ENCODE results near the gene HAO2.
"Not testable (repeated sequence)": the region's sequence is repeated elsewhere in the genome, so short reads cannot be mapped to it uniquely, and the experiment has no call there.

HAO2 gene

GRCh38 chr1:119375366-119375765, 6.8 kb downstream of the HAO2 start:
- H3K4me3 ChIP-seq: no peak overlapping the region
- TF ChIP-seq CTCF (IDR thresholded peaks at IDR 0.05): no peak
- H3K27ac ChIP-seq: no peak overlapping the region
- no peak for DNase-seq (ENCODE audit: low spot score)

DNA sequence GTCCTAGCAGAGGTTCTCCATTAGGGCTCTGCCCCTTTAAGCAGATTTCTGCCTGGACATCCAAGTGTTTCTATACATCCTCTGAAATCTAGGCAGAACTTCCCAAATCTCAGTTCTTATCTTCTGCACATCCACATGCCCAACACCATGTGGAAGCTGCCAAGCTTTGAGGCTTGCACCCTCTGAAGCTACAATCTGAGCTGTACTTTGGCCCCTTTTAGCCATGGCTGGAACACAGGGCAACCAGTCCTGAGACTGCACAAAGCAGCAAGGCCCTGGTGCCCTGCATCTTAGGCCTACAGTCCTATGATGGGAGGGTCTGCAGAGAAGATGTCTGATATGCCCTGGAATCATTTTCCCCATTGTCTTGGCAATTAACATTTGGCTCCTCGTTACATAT, 8.0 kb downstream of the HAO2 start:
- no peak for TF ChIP-seq CTCF (IDR thresholded peaks at IDR 0.05)
- DNase-seq (ENCODE audit: low spot score): no peak
- Histone ChIP-seq H3K27ac (no peak overlapping the region), H3K4me3 (no peak overlapping the region)

GRCh38 chr1:119377594-119377993, 9.0 kb downstream of the HAO2 start:
- H3K4me3 ChIP-seq; DNase-seq (ENCODE audit: low spot score); H3K27ac ChIP-seq: not testable (repeated sequence)

- Histone ChIP-seq H3K27ac (no peak overlapping the region), H3K4me3 (no peak overlapping the region)
- no peak for TF ChIP-seq CTCF (IDR thresholded peaks at IDR 0.05)
- no peak for DNase-seq (ENCODE audit: low spot score)
Observed at GRCh38 chr1:119379117-119379516, 10.5 kb downstream of the HAO2 start.

DNA sequence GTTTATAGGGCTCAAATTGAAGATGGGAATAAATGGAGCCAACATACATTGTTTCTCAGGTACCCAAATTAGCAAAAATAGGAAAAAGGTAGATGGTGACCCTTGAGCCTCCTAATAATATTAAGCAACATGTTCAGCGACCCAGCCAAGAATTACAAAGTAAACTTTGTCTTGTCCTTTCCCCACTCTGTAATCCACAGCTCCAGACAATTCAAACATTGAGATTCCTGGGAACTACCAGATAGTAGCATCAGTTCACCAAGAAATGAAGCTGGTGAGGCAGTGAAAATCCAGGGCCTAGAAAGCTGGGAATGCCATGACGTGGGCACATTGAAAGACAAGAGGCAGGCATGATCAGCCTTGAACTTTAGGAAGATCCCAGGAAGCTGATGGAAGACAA, 11.7 kb downstream of the HAO2 start:
- no peak for DNase-seq (ENCODE audit: low spot score)
- Histone ChIP-seq H3K27ac (no peak overlapping the region), H3K4me3 (no peak overlapping the region)
- TF ChIP-seq CTCF (IDR thresholded peaks at IDR 0.05): no peak

DNA sequence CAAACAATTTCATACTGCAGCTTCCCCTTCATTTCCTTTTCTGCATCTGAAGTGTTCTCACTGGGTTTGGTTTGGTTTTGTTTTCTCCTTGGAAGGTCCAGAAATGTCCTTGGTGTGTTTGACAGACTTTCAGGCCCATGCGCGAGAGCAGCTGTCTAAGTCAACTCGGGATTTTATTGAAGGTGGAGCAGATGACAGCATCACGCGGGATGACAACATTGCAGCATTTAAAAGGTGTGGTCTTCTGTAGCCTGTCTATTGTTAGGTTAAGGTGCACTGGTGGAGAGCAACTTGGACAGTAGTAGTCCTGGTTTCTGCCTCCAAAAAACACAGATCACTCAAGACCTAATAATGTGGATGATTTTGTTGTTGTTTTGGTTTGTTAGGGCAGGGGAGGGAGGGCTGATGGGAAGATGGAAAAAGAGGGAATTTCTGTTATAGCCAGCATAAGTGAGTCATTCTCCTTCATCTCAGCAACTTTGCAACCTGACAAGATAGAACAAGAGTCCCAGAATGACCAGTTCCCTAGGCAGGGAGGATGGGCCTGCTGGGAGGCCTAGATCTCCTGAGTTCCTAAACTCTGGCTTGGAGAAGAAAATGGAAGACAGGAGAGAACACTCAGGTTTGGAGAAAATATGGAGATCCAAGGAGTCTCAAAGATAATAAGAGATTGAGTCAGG, 12.5 kb downstream of the HAO2 start:
- Histone ChIP-seq H3K4me3 (no peak overlapping the region), H3K27ac (no peak overlapping the region)
- TF ChIP-seq CTCF (IDR thresholded peaks at IDR 0.05): no peak
- DNase-seq (ENCODE audit: low spot score): no peak

GRCh38 chr1:119384591-119384990, 16.0 kb downstream of the HAO2 start:
- H3K27ac ChIP-seq: no peak overlapping the region
- DNase-seq (ENCODE audit: low spot score): no peak
- TF ChIP-seq CTCF (IDR thresholded peaks at IDR 0.05): no peak
- H3K4me3 ChIP-seq: no peak overlapping the region

All from coronary artery (tissue), 2 donors.